ENCODE results near the gene LYSMD3. TPM values are rescaled to one million over a fixed set of nuclear protein-coding genes. Genes with fewer than 3 reads are reported as not detected.

Gene LYSMD3
- total RNA-seq, 4 donors from 2014 or later, result 6.4 to 13.7 (median 8.4) TPM

DNA sequence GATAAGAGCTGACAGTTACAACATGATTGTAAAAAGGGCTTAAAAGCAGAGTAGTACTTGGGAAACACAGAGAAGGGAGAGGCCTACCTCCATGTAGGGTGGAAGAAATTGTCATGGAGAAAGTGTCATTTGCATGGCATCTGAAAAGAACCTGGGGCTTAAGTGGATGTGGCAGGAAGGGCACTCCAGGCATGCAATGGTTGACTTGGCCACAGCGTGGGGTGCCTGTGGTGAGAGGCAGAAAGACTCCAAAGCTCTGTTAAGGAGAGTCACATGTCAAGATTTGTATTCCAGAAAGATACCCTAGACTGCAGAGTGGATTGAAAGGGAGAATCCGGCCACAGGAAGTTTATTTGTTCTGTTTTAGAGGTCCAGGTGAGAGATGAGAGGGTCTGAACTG lies 52.3 kb downstream of the LYSMD3 start:
- H3K4me3 ChIP-seq, result no peak overlapping the region
- H3K36me3 ChIP-seq, result no peaks in the 10 kb centered on the region
- DNase-seq (ENCODE audit: low spot score in 2 of 2), result no peak
- TF ChIP-seq POLR2AphosphoS5 (IDR thresholded peaks at IDR 0.05), result no peak
- TF ChIP-seq, protein P1, sequence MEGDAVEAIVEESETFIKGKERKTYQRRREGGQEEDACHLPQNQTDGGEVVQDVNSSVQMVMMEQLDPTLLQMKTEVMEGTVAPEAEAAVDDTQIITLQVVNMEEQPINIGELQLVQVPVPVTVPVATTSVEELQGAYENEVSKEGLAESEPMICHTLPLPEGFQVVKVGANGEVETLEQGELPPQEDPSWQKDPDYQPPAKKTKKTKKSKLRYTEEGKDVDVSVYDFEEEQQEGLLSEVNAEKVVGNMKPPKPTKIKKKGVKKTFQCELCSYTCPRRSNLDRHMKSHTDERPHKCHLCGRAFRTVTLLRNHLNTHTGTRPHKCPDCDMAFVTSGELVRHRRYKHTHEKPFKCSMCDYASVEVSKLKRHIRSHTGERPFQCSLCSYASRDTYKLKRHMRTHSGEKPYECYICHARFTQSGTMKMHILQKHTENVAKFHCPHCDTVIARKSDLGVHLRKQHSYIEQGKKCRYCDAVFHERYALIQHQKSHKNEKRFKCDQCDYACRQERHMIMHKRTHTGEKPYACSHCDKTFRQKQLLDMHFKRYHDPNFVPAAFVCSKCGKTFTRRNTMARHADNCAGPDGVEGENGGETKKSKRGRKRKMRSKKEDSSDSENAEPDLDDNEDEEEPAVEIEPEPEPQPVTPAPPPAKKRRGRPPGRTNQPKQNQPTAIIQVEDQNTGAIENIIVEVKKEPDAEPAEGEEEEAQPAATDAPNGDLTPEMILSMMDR (IDR thresholded peaks at IDR 0.05), result no peak
- TF ChIP-seq POLR2A (IDR thresholded peaks at IDR 0.05), result no peak
- no peak for TF ChIP-seq EP300 (IDR thresholded peaks at IDR 0.05)
- H3K27me3 ChIP-seq, result no peaks in the 10 kb centered on the region
- no peak overlapping the region for H3K27ac ChIP-seq
- H3K4me1 ChIP-seq, result peaks cover 34% of the 10 kb centered on the region
- no peaks in the 10 kb centered on the region for H3K9me3 ChIP-seq
- WGBS, result 76% methylated on average over 2 of the region's 2 CpGs

DNA sequence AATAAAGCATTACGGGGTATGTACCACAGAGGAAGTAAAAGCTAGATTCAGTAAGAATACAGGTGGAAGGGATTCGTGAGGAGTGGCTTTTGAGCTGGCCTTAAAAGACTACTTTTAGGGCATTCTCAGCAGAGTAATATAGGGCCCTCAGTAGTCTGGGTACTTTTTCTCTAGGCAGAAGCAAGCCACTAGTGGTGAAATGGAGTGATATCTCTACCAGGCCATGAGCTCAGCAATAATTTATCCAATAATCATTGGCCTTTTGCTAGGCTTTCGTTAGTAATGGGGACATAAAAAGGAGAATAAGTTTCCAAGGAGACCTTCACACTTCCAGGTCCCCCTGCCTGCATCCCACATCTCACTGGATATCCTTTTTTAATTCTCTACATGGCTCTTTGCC lies 53.0 kb downstream of the LYSMD3 start:
- 87% methylated on average over 3 of the region's 3 CpGs for whole genome bisulfite sequencing
- no peaks in the 10 kb centered on the region for H3K27me3 ChIP-seq
- no peak overlapping the region for H3K27ac ChIP-seq
- no peaks in the 10 kb centered on the region for H3K9me3 ChIP-seq
- no peak for DNase-seq (ENCODE audit: low spot score in 2 of 2)
- H3K4me3 ChIP-seq, result no peak overlapping the region
- H3K4me1 ChIP-seq, result peaks cover 41% of the 10 kb centered on the region
- no peaks in the 10 kb centered on the region for H3K36me3 ChIP-seq
- TF ChIP-seq EP300 (IDR thresholded peaks at IDR 0.05), result no peak
- no peak for TF ChIP-seq POLR2AphosphoS5 (IDR thresholded peaks at IDR 0.05)
- TF ChIP-seq, protein P1 (IDR thresholded peaks at IDR 0.05), result no peak
- no peak for TF ChIP-seq POLR2A (IDR thresholded peaks at IDR 0.05)

DNA sequence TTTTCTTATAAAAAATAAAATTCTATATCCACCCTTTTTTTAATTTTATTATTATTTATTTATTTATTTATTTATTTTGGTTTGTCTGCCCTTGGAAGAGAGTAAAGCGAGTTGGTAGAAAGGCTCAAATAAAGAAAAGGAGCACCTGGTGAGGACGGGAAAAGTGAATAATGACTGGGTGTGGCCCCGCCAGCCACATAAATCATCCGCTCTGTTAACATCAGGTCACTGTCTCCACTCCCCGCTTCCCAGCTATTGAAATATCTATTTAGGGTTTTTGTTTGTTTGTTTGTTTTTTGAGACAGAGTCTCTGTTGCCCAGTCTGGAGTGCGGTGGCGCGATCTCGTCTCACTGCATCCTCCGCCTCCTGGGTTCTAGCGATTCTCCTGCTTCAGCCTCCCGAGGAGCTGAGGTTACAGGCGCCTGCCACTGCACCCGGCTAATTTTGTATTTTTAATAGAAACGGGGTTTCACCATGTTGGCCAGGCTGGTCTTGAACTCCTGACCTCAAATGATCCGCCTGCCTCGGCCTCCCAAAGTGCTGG lies 53.9 kb downstream of the LYSMD3 start:
- TF ChIP-seq POLR2A (IDR thresholded peaks at IDR 0.05), result no peak
- TF ChIP-seq, protein P1 (IDR thresholded peaks at IDR 0.05), result no peak
- TF ChIP-seq POLR2AphosphoS5 (IDR thresholded peaks at IDR 0.05), result no peak
- no peak for TF ChIP-seq EP300 (IDR thresholded peaks at IDR 0.05)
- no peaks in the 10 kb centered on the region for H3K36me3 ChIP-seq
- no peaks in the 10 kb centered on the region for H3K9me3 ChIP-seq
- DNase-seq (ENCODE audit: low spot score in 2 of 2), result no peak
- WGBS, result 63% methylated on average over 17 of the region's 17 CpGs
- H3K27ac ChIP-seq, result no peak overlapping the region
- no peaks in the 10 kb centered on the region for H3K27me3 ChIP-seq
- peak overlapping the region; percentile 87 for H3K4me3 ChIP-seq
- peaks cover 43% of the 10 kb centered on the region for H3K4me1 ChIP-seq

DNA sequence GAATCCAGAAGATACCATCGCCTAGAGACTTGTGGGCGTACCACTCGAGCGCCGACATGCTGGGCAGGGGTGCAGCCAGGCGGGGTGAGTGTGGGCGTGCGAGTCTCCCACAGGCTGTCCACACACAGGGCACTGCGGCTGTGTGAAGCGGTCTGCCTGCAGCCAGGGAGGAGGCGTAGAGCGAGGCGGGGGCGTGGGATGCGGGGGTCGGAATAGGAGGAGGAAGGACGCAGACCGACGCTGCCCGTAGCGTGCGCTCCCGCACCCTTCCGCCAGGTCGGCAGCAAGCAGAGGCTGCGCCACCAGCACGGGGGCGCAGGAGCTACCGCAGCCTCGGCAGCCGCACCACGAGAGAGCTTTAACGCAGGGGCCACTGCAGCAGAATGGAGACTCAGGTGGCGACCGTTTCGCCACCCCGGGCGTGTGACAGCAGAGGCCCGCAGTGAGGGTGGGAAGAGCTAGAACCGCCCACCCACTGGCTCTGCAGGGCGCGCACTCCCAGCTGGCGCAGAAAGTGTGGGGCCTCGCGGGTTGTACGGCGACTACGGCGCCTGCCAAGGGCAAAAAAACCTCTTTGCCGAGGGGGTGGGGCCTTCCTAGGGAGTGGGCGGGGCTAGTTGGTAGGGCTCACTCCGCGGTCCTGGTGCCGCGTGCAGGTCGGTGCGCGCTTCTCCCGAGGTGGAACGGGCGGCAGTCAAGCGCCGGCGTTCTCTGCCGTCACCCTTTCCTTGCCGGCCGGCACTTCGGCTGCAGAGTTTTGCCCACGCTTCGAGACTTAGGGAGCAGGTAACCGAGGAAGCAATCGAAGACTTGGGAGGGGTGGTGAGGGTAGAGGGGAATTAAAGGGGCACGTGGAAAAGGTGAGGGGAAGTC lies 54.9 kb downstream of the LYSMD3 start, which contains the start of the genes MBLAC2 and POLR3G:
TSS of gene MBLAC2 (minus strand) at position 537 of the 873 bp plus-strand sequence. CDS start at position 58, 479 bp downstream.
TSS of gene POLR3G (plus strand) at position 630 of the 873 bp plus-strand sequence. CDS start 10,704 bp downstream, outside the sequence.
- WGBS, result under 1% methylated on average over 52 of the region's 73 CpGs
- peaks cover 43% of the 10 kb centered on the region for H3K4me1 ChIP-seq
- H3K27ac ChIP-seq, result peak within 1 kb of the TSS; percentile 88
- no peaks in the 10 kb centered on the region for H3K27me3 ChIP-seq
- no peaks in the 10 kb centered on the region for H3K36me3 ChIP-seq
- H3K9me3 ChIP-seq, result no peaks in the 10 kb centered on the region
- TF ChIP-seq, protein P1 (IDR thresholded peaks at IDR 0.05), result peak; percentile 6 to 43
- TF ChIP-seq POLR2AphosphoS5 (IDR thresholded peaks at IDR 0.05) (peak in 1 of 3 donors; percentile 80), POLR2A (IDR thresholded peaks at IDR 0.05) (no peak)
- peak; percentile 94 to 95 for DNase-seq (ENCODE audit: low spot score in 2 of 2)
- H3K4me3 ChIP-seq, result peak within 1 kb of the TSS; percentile 87
